A549 (cell line): Measurements from ENCODE around the gene TMEM220. TPM values are rescaled to one million over a fixed set of nuclear protein-coding genes. Genes with fewer than 3 reads are reported as not detected.
A peak's percentile ranks its signal among the peaks of the same experiment; 100 is the strongest.
"Not testable (repeated sequence)": the region's sequence is repeated elsewhere in the genome, so short reads cannot be mapped to it uniquely, and the experiment has no call there.

Experiments
- ATAC-seq, 2 experiments: fragments of 200-7000 bp in 1 of 2; fragments of >200 bp in 1 of 2; cut with Nextera tagmentation in 1 of 2; cut with Tn5 transposase in 1 of 2; 3 replicates each; pipeline versions ENCODE4 v1.8.0 to v1.9.1; 2018 to 2020; ENCODE audit warnings: mild to moderate bottlenecking in 1 of 2, moderate library complexity in 1 of 2
- CTCF ChIA-PET: fragments of 300-600 bp; sonication (Branson Sonifier 250); formaldehyde crosslinking; extraction: SDS; loops from one replicate; lab custom pipeline; 2021; ENCODE audit warnings: antibody characterized with exemption, inconsistent platforms; lab: Yijun Ruan, JAX
- POLR2A ChIA-PET: fragments of 350-600 bp; formaldehyde crosslinking; extraction: SDS; loops from one replicate; lab custom pipeline; 2021; ENCODE audit warnings: antibody characterized with exemption, inconsistent platforms; lab: Yijun Ruan, JAX
- DNase-seq, 2 experiments: peaks; one replicate each; pipeline versions ENCODE4 v3.0.0 to v3.0.0-alpha.2; 2011 to 2016; ENCODE audit warnings: low read depth in 1 of 2, low spot score in 1 of 2
- FAIRE-seq: peaks from 2 replicates; lab custom pipeline; 2011; peaks lifted over from hg19 to GRCh38; lab: Jason Lieb, UNC
- H3K27ac ChIP-seq, 2 experiments: fragments of >200 bp; sonication (Bioruptor Twin); formaldehyde crosslinking; 3 replicates each; pipeline ENCODE4 v1.5.1; 2016 to 2017
- H3K4me1 ChIP-seq: fragments of >200 bp; sonication (Bioruptor Twin); formaldehyde crosslinking; 3 replicates; pipeline ENCODE4 v1.6.1; 2016
- H3K4me2 ChIP-seq: fragments of >200 bp; sonication (Bioruptor Twin); formaldehyde crosslinking; 3 replicates; pipeline ENCODE4 v1.6.1; 2016
- H3K4me3 ChIP-seq: fragments of >200 bp; sonication (Bioruptor Twin); formaldehyde crosslinking; 3 replicates; pipeline ENCODE4 v1.5.1; 2016
- H3K9me3 ChIP-seq: fragments of >200 bp; sonication (Bioruptor Twin); formaldehyde crosslinking; 3 replicates; pipeline ENCODE4 v1.6.1; 2016
- CBX2 ChIP-seq: fragments of 200-600 bp; sonication (generic); IDR thresholded peaks from 2 replicates; pipeline ENCODE4 v1.6.1; 2016; ENCODE audit warnings: low read depth, mild to moderate bottlenecking, borderline replicate concordance
- CHD2 ChIP-seq: fragments of 150-350 bp; IDR thresholded peaks from 2 replicates; pipeline ENCODE4 v1.6.1; 2014; ENCODE audit warnings: low read length; ENCODE audit not compliant: partially characterized antibody
- E2F6 ChIP-seq: IDR thresholded peaks from 2 replicates; pipeline ENCODE4 v1.6.1; 2012; ENCODE audit warnings: low read depth, borderline replicate concordance
- EHMT2 ChIP-seq: fragments of 200-600 bp; sonication (generic); IDR thresholded peaks from 2 replicates; pipeline ENCODE4 v1.6.1; 2016; ENCODE audit warnings: antibody characterized with exemption, low read depth, mild to moderate bottlenecking, moderate library complexity
- EP300 ChIP-seq, 2 experiments: fragments of >200 bp; sonication (Bioruptor Twin); formaldehyde crosslinking; IDR thresholded peaks; 2 replicates in 1 of 2; 3 replicates in 1 of 2; pipeline ENCODE4 v1.6.1; 2016 to 2017
- FOSB ChIP-seq: fragments of 250-450 bp; sonication (Bioruptor Pico); IDR thresholded peaks from 2 replicates; pipeline ENCODE4 v1.5.0; 2020; ENCODE audit warnings: mild to moderate bottlenecking, moderate library complexity
- FOSL2 ChIP-seq, 2 experiments: fragments of 450-650 bp in 1 of 2; fragments of >200 bp in 1 of 2; sonication (Bioruptor Twin) in 1 of 2; formaldehyde crosslinking; IDR thresholded peaks; 2 replicates each; pipeline versions ENCODE4 v1.5.0 to v1.6.1; 2016 to 2020; ENCODE audit warnings: mild to moderate bottlenecking in 1 of 2, moderate library complexity in 1 of 2
- HDAC2 ChIP-seq: fragments of 200-600 bp; sonication (generic); IDR thresholded peaks from 2 replicates; pipeline ENCODE4 v1.6.1; 2016
- HES2 ChIP-seq: fragments of >200 bp; sonication (Bioruptor Twin); formaldehyde crosslinking; IDR thresholded peaks from 2 replicates; pipeline ENCODE4 v1.6.1; 2016
- HEYL ChIP-seq: fragments of 250-450 bp; sonication (Bioruptor Pico); IDR thresholded peaks from 2 replicates; pipeline ENCODE4 v1.8.0; 2021; ENCODE audit warnings: mild to moderate bottlenecking, moderate library complexity
- HOXB5 ChIP-seq: fragments of 250-450 bp; sonication (Bioruptor Pico); IDR thresholded peaks from 2 replicates; pipeline ENCODE4 v1.5.0; 2020; ENCODE audit warnings: mild to moderate bottlenecking, moderate library complexity
- JUN ChIP-seq, 2 experiments: fragments of >200 bp; sonication (Bioruptor Twin); formaldehyde crosslinking; IDR thresholded peaks; 2 replicates in 1 of 2; 3 replicates in 1 of 2; pipeline ENCODE4 v1.6.1; 2016 to 2017
- JUNB ChIP-seq: fragments of >200 bp; sonication (Bioruptor Twin); formaldehyde crosslinking; IDR thresholded peaks from 2 replicates; pipeline ENCODE4 v1.6.1; 2016
- KDM5A ChIP-seq: fragments of 200-600 bp; sonication (generic); IDR thresholded peaks from 2 replicates; pipeline ENCODE4 v1.6.1; 2016; ENCODE audit warnings: antibody characterized with exemption, mild to moderate bottlenecking
- MAFK ChIP-seq: fragments of 450-650 bp; IDR thresholded peaks from 2 replicates; pipeline ENCODE4 v1.6.1; 2014; ENCODE audit not compliant: partially characterized antibody
- MAX ChIP-seq: IDR thresholded peaks from 2 replicates; pipeline ENCODE4 v1.6.1; 2012
- MAZ ChIP-seq: fragments of 150-350 bp; IDR thresholded peaks from 2 replicates; pipeline ENCODE4 v1.6.1; 2014; ENCODE audit warnings: antibody characterized with exemption, low read depth, low read length, borderline replicate concordance
- MYC ChIP-seq: IDR thresholded peaks from 2 replicates; pipeline ENCODE4 v1.6.1; 2012; ENCODE audit warnings: mild to moderate bottlenecking, inconsistent platforms, low read length, improper control_type of control experiment, borderline replicate concordance
- POLR2A ChIP-seq: IDR thresholded peaks from 2 replicates; pipeline ENCODE4 v1.6.1; 2012; ENCODE audit warnings: mild to moderate bottlenecking, low read length
- POLR2AphosphoS2 ChIP-seq: conservative IDR thresholded peaks from 2 replicates; pipeline ENCODE4 v1.6.1; 2012; ENCODE audit warnings: low read length, improper control_type of control experiment, inconsistent platforms
- RAD21 ChIP-seq, 2 experiments: fragments of >200 bp in 1 of 2; sonication (Bioruptor Twin) in 1 of 2; formaldehyde crosslinking in 1 of 2; IDR thresholded peaks in 1 of 2; conservative IDR thresholded peaks in 1 of 2; 2 replicates in 1 of 2; 3 replicates in 1 of 2; pipeline ENCODE4 v1.6.1; 2012 to 2018; ENCODE audit warnings: inconsistent platforms in 1 of 2
- RARB ChIP-seq: fragments of 250-450 bp; sonication (Bioruptor Pico); IDR thresholded peaks from 2 replicates; pipeline ENCODE4 v1.8.0; 2021; ENCODE audit warnings: mild to moderate bottlenecking, moderate library complexity
- RCOR1 ChIP-seq: fragments of 150-350 bp; IDR thresholded peaks from 2 replicates; pipeline ENCODE4 v1.6.1; 2014; ENCODE audit warnings: antibody characterized with exemption, low read length, low read depth
- REST ChIP-seq: fragments of 200-600 bp; sonication (generic); IDR thresholded peaks from 2 replicates; pipeline ENCODE4 v1.6.1; 2016; ENCODE audit warnings: antibody characterized with exemption, mild to moderate bottlenecking, moderate library complexity
- RNF2 ChIP-seq: fragments of 200-600 bp; sonication (generic); IDR thresholded peaks from 2 replicates; pipeline ENCODE4 v1.6.1; 2016; ENCODE audit warnings: low read depth, mild to moderate bottlenecking, antibody characterized with exemption, moderate library complexity, borderline replicate concordance
- SMC3 ChIP-seq: fragments of >200 bp; sonication (Bioruptor Twin); formaldehyde crosslinking; IDR thresholded peaks from 3 replicates; pipeline ENCODE4 v1.6.1; 2018; ENCODE audit warnings: inconsistent platforms
- SREBF2 ChIP-seq: fragments of 450-650 bp; IDR thresholded peaks from 2 replicates; pipeline ENCODE4 v1.6.1; 2014; ENCODE audit warnings: mild to moderate bottlenecking, moderate library complexity
- TFCP2L1 ChIP-seq: fragments of 250-450 bp; sonication (Bioruptor Pico); IDR thresholded peaks from 2 replicates; pipeline ENCODE4 v1.5.0; 2021; ENCODE audit warnings: mild to moderate bottlenecking
- TP53 ChIP-seq: fragments of 250-450 bp; sonication (Bioruptor Pico); IDR thresholded peaks from 2 replicates; pipeline ENCODE4 v1.5.0; 2021; ENCODE audit warnings: mild to moderate bottlenecking, moderate library complexity
- USF2 ChIP-seq: fragments of 450-650 bp; IDR thresholded peaks from 2 replicates; pipeline ENCODE4 v1.6.1; 2014; ENCODE audit warnings: antibody characterized with exemption
- ZC3H11A ChIP-seq: fragments of 450-650 bp; IDR thresholded peaks from 2 replicates; pipeline ENCODE4 v1.6.1; 2014; ENCODE audit warnings: antibody characterized with exemption, mild to moderate bottlenecking
- ZNF302 ChIP-seq: fragments of 250-450 bp; sonication (Bioruptor Pico); IDR thresholded peaks from 2 replicates; pipeline ENCODE4 v1.9.0; 2021; ENCODE audit warnings: inconsistent platforms, mild to moderate bottlenecking, moderate library complexity
- ZSCAN20 ChIP-seq: fragments of 250-450 bp; sonication (Bioruptor Pico); IDR thresholded peaks from 2 replicates; pipeline ENCODE4 v1.8.0; 2022; ENCODE audit warnings: mild to moderate bottlenecking, moderate library complexity
- WGBS: methylation state at CpG from one replicate; pipeline ENCODE4 v1.1.6; 2017; ENCODE audit errors: missing lambda C conversion rate; 5-methylcytosine and 5-hydroxymethylcytosine counted together
- polyA plus RNA-seq, 4 experiments: library from polyadenylated mRNA; depleted of rRNA in 3 of 4; stranded (reverse); fragments of >200 nt; fragmentation: RNase III in 1 of 4; extraction: RNeasy Plus Mini Kit Qiagen cat#74134 plus additional on column Dnase treatment in 1 of 4; gene quantifications; 2 replicates in 3 of 4; 3 replicates in 1 of 4; pipeline ENCODE4 v1.2.3, GENCODE V29; 2011 to 2017

The TMEM220 gene
- polyA plus RNA-seq, 2 of the 4 experiments (the other 2 are of a cell fraction), result 3.8 to 6.3 TPM

- TF ChIP-seq EHMT2, result no peak
- no peak for TF ChIP-seq JUNB
- TF ChIP-seq RARB (CRISPR knock-in tag), result no peak
- no peak for TF ChIP-seq ZC3H11A
- no peak for TF ChIP-seq HEYL (CRISPR knock-in tag)
- no peak for TF ChIP-seq EP300 (IDR thresholded peaks at IDR 0.05)
- TF ChIP-seq CBX2, result no peak
- TF ChIP-seq HDAC2, result no peak
- 0 out of 2 replicates have a peak, but pooled peaks have one; percentile 64 for TF ChIP-seq TFCP2L1 (CRISPR knock-in tag)
- no peak for TF ChIP-seq RCOR1
- TF ChIP-seq FOSB (CRISPR knock-in tag), result no peak
- TF ChIP-seq REST, result no peak
- peak; percentile 89 for TF ChIP-seq MAX
- TF ChIP-seq POLR2AphosphoS2, result no peak
- peak; percentile 78 for TF ChIP-seq POLR2A
- no peak for TF ChIP-seq ZSCAN20 (CRISPR knock-in tag)
- TF ChIP-seq MYC, result peak; percentile 46; the same call in 1 of the 2 replicates
- TF ChIP-seq MAFK, result no peak
- no peak for TF ChIP-seq HOXB5 (CRISPR knock-in tag)
- TF ChIP-seq JUN (IDR thresholded peaks at IDR 0.05), result peak; percentile 91 to 97
- 0 out of 2 replicates have a peak, but pooled peaks have one; percentile 20 for TF ChIP-seq TP53 (CRISPR knock-in tag)
- no peak for TF ChIP-seq FOSL2 (IDR thresholded peaks at IDR 0.05)
- no peak for TF ChIP-seq FOSL2 (CRISPR knock-in tag; IDR thresholded peaks at IDR 0.05)
- TF ChIP-seq RAD21 (conservative IDR thresholded peaks at IDR 0.05 in 1 of 2, IDR thresholded peaks at IDR 0.05 in 1 of 2), result 0 out of 5 replicates have a peak, but pooled peaks of 1 of the 2 experiments have one; percentile 23
- no peak for TF ChIP-seq SREBF2
- TF ChIP-seq KDM5A, result peak; percentile 61; the same call in 1 of the 2 replicates
- TF ChIP-seq HES2, result no peak
- TF ChIP-seq ZNF302 (CRISPR knock-in tag), result no peak
- no peak for TF ChIP-seq CHD2
- TF ChIP-seq E2F6, result no peak; the same call in 1 of the 2 replicates
- TF ChIP-seq RNF2, result no peak
- no peak for TF ChIP-seq USF2
- no peak for TF ChIP-seq SMC3
- no peak for TF ChIP-seq MAZ
Observed at GRCh38 chr17:10697092-10698081, 32.4 kb downstream of the TMEM220 start, which contains the start of the genes ADPRM and SCO1 (continued).

- Histone ChIP-seq H3K27ac (peak overlapping the region; percentile 85 to 99; a peak in 5 of 6 replicates), H3K4me1 (peaks cover 15% of the 10 kb centered on the region), H3K4me3 (peak overlapping the region; percentile 85), H3K4me2 (peak overlapping the region; percentile 98)
- ChIA-PET CTCF (interaction anchor here (0.6 to 3.5 kb wide), 8 partner anchors 9 to 78 kb away, joined by 3 to 18 read pairs (median 4); no protein-coding TSS in a partner anchor), POLR2A (interaction anchor here (0.6 to 1.1 kb wide), 2 partner anchors 34 to 78 kb away, joined by 3 to 4 read pairs; partner anchors contain the start of gene TMEM220)
- FAIRE-seq, DNase-seq, H3K9me3 ChIP-seq, ATAC-seq: not testable (repeated sequence)
- 81% methylated on average over 17 of the region's 17 CpGs for WGBS
Observed at GRCh38 chr17:10695875-10696407, 33.9 kb downstream of the TMEM220 start.
